GM12865 (cell line): Measurements from ENCODE around the gene FOXP1.
"Not testable (repeated sequence)": the region's sequence is repeated elsewhere in the genome, so short reads cannot be mapped to it uniquely, and the experiment has no call there.

ENCODE experiments used
- DNase-seq: peaks from one replicate; pipeline ENCODE4 v3.0.0; 2010; ENCODE audit warnings: low read depth
- H3K4me3 ChIP-seq: 2 replicates; pipeline ENCODE4 v1.5.1; 2011; ENCODE audit warnings: mild to moderate bottlenecking, low read depth, low read length, control low read depth
- CTCF ChIP-seq: IDR thresholded peaks from 2 replicates; pipeline ENCODE4 v1.5.1; 2011; ENCODE audit warnings: low read length, control low read depth, low read depth, inconsistent platforms; ENCODE audit not compliant: insufficient read depth; ENCODE audit errors: missing control alignments

FOXP1 gene

GRCh38 chr3:70982284-70982683 lies 601.2 kb downstream of the FOXP1 start:
- no peak overlapping the region for H3K4me3 ChIP-seq
- DNase-seq = no peak
- no peak for TF ChIP-seq CTCF

- no peak for TF ChIP-seq CTCF
- no peak overlapping the region for H3K4me3 ChIP-seq
- no peak for DNase-seq
Measured at GRCh38 chr3:70981231-70981880, 602.2 kb downstream of the FOXP1 start.

GRCh38 chr3:70980646-70981170 lies 602.8 kb downstream of the FOXP1 start:
- no peak overlapping the region for H3K4me3 ChIP-seq
- peak; percentile 49 for DNase-seq
- no peak for TF ChIP-seq CTCF

- H3K4me3 ChIP-seq = no peak overlapping the region
- TF ChIP-seq CTCF = no peak
- DNase-seq = no peak
Measured at GRCh38 chr3:70979983-70980645, 603.4 kb downstream of the FOXP1 start.

GRCh38 chr3:70977712-70978111 lies 605.8 kb downstream of the FOXP1 start:
- no peak for TF ChIP-seq CTCF
- no peak overlapping the region for H3K4me3 ChIP-seq
- no peak for DNase-seq

- not testable (repeated sequence) for DNase-seq, H3K4me3 ChIP-seq
Measured at GRCh38 chr3:70975981-70976380, 607.5 kb downstream of the FOXP1 start.

- H3K4me3 ChIP-seq = no peak overlapping the region
- no peak for DNase-seq
- TF ChIP-seq CTCF = no peak
Measured at GRCh38 chr3:70974747-70975146, 608.8 kb downstream of the FOXP1 start.
